GM21825 (cell line): ENCODE data around the gene PIM3.

Experiments
- ATAC-seq: cut with Tn5 transposase; IDR thresholded peaks from one replicate; pipeline ENCODE4 v1.9.1; 2021; ENCODE audit warnings: mild to moderate bottlenecking, moderate library complexity; ENCODE audit not compliant: unreplicated experiment

The PIM3 gene

DNA sequence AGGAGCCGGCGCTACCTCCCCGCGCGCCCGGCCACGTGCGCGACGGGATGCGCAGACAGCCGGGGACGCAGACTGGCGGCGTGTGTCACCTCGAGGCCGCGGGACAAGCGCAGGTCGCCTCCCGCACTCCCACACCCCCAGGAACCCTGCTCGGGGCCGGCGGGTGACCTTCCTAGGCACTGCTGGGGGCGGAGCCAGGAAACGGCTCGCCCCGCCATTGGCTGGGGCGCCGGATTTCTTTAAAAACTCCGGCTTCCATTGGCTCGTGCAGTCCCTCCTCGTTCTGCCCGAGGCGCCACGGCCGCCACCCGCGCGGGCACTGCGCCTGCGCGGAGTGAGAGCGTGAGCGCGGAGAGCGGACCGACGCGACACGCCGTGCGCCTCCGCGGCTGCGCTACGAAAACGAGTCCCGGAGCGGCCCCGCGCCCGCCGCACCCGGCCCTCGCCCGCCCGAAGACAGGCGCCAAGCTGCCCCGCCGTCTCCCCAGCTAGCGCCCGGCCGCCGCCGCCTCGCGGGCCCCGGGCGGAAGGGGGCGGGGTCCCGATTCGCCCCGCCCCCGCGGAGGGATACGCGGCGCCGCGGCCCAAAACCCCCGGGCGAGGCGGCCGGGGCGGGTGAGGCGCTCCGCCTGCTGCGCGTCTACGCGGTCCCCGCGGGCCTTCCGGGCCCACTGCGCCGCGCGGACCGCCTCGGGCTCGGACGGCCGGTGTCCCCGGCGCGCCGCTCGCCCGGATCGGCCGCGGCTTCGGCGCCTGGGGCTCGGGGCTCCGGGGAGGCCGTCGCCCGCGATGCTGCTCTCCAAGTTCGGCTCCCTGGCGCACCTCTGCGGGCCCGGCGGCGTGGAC is at the start of gene PIM3:
Gene PIM3, plus strand, starts transcription at position 614 of the 846 bp plus-strand sequence. Its CDS starts 176 bp downstream, at position 790.
- ATAC-seq: peak; percentile 45

DNA sequence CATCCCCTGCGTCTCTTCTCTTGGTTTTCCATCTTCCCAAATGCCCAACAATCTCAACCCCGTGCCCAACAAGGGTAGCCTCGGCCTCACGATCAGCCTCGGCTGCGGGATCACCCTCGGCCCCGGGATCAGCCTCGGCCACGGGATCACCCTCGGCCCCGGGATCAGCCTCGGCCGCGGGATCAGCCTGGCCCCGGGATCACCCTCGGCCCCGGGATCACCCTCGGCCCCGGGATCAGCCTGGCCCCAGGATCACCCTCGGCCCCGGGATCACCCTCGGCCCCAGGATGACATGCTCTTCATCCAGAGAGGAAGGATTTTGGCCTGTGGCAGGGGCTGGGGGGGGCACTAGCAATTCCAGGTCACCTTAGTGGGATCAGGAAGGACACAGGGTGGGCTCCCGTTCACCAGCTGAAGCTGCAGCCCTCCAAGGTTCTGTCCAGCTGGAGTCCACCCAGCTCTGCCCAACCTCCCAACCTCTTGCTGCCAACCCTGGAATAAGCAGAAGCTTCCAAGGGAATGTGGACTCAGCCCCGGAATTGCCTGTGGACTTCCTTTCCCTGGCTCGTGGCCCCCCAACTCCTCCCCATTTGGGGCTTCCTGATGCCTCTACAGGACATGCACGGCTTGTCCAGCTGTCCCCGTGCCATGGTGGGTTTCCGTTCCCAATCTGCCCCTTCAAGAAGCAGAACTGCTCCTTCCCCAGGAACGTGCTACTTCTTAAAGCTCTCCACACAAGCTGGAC is 48.5 kb upstream of the PIM3 start:
- no peak for ATAC-seq

DNA sequence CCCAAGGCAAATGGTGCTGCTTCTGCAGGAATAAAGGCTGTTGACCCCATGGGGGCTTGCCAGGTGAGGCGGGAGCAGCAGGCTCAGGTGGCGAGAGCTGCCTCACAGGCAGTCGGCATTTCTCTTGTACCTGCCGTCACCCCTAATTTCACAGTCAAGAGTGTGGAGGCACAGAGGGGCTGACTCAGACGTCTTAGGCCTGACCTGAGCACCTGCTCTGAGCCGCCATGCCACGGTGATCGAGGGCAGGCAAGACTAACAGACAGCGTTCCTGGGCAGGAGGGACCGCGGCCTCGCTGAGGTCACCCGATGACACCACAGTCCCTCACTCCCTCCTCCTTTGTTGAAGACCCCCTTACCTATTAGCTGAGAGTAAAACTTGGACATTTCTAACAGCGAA is 47.5 kb upstream of the PIM3 start:
- no peak for ATAC-seq

DNA sequence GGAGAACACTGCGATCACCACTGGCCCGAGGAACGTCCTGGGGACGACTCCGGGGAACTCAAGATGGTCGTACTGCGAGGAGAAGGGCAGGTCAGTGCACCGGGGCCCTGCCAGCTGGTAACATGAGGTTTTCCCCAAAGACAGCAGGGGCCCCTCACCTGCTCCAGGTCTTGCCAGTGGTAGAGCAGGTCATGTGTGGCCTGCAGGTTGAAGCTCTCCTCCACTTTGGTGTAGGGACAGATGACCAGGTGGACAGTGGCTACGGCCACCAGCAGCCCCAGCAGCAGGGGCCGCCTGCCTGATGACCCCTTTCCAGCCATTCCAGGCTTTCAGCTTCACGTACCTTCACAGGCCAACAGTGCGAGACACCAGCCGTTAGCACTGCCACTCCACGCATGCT is 47.1 kb upstream of the PIM3 start:
- no peak for ATAC-seq

DNA sequence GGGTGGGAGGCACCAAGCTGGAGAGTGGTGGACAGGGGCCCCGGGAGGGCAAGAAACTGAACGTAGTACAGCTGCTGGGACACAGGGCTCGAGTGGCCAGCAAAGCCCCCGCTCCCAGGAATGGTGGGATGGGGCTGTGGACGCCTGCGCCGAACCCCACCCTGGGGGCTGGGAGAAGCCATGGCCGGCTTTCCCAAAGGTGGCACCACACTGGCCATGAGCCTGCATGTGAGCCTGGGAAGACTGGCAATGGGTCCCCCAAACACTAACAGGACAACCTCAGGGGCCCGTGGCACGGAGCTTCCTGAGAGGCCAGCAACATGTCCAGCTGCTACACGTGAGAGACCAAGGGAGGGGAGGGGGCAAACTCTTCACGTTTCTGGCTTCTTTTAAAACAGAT is 46.3 kb upstream of the PIM3 start:
- no peak for ATAC-seq

- no peak for ATAC-seq
Observed at GRCh38 chr22:49915610-49916009, 45.0 kb upstream of the PIM3 start.

GRCh38 chr22:49916831-49917230 is 43.7 kb upstream of the PIM3 start:
- ATAC-seq: no peak

DNA sequence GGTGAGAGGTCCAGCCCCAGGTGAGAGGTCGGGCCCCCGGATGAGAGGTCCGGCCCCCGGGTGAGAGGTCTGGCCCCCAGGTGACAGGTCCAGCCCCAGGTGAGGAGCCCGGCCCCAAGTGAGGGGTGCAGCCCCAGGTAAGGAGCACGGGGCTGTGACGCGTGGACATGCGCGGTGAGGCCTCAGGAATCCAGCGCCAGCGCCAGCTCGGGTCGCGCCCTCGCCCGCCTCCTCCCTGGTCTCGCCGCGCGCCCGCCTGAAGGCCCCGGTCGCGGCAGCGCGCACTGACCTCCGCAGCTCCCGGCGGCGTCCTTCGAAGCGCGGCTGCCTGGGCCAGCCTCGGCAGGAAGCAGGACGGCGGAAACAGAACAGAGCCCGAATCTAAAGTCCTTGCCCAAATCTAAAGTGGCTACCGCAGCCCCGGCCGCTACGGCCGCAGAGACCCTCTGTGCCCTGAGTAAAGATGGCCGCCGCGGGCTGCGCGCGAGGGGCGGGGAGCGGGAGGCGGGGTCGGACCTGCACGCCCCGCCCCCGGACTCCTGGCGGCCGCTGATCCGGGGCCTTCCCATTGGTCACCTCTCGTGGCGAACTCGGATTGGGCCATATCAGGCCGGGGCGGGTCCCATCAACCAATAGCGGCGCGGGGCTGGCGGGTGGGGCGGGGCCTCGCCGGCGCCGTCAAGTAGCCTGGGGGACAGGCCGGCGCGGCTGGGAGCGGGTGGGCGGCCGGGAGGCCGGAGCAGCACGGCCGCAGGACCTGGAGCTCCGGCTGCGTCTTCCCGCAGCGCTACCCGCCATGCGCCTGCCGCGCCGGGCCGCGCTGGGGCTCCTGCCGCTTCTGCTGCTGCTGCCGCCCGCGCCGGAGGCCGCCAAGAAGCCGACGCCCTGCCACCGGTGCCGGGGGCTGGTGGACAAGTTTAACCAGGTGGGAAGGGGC is 42.3 kb upstream of the PIM3 start, which contains the start of the genes ALG12 and CRELD2:
Gene ALG12, minus strand, starts transcription at position 465 of the 937 bp plus-strand sequence. CDS start 4,673 bp downstream, outside the sequence.
Gene CRELD2, plus strand, starts transcription at position 661 of the 937 bp plus-strand sequence. Its CDS starts 136 bp downstream, at position 797.
- peak; percentile 82 for ATAC-seq

- ATAC-seq: no peak
Observed at GRCh38 chr22:49918911-49919881, 41.4 kb upstream of the PIM3 start.

DNA sequence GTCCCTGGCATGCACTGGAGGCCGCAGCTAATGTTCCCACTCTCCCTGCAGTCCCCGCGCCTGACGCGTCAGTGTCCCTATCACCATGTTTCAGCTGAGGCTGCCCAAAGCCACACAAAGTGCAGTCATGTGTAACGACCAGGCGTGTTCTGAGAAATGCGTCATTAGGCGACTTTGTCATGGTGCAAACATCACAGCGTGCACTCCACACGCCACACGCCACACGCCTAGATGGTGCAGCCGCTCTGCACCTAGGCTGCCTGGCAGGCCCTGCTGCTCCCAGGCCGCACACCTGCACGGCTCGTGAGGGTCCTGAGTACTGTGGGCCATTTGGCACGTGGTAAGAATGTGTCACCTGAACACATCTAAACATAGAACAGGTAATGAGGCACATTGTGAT is 39.7 kb upstream of the PIM3 start:
- no peak for ATAC-seq

DNA sequence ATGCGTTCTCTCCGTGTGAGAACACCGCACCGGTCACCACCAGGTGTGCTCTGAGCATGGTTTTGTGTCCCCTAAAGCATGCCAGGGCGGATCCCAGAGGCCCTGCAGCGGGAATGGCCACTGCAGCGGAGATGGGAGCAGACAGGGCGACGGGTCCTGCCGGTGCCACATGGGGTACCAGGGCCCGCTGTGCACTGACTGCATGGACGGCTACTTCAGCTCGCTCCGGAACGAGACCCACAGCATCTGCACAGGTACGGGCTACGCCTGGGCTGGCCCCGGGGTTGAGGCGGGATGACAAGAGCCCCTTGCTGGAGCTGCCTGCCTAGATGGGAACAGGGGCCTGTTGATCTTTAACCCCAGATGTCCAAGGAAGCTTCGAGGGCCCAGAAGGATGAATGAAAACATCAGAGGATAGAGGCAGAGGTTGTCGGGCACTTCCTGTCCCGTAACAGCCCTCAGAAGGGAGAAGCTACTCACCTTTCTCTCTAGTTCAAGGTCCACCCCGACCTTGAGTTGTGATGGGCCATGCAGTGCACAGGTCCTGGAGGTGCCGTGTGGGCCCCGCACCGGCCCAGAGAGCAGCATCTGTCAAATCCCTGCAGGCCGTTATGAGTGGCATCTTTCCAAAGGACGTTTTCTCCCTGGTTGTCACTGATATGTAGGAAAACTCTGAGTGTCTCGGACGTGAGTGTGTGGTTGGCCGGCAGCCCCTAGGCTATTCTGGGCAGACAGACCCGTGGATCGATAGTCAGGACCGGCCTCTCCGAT is 38.9 kb upstream of the PIM3 start:
- ATAC-seq: no peak

GRCh38 chr22:49922484-49922883 is 38.1 kb upstream of the PIM3 start:
- no peak for ATAC-seq

DNA sequence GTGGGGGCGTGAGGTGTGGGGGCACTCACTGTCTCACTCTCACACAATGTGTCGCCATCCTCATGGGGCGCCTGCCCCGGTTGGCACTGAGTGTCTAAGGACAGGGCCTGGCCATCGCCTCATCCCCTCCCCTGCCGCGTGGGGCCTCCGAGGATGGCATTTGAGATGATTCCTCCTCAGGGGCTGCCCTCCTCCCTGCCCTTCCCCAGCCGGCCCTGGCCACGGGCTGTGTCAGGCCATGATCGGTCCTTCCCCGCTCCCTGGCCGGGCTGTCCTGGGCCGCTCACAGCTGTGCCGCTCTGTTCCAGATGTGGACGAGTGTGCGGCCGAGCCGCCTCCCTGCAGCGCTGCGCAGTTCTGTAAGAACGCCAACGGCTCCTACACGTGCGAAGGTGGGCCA is 37.6 kb upstream of the PIM3 start:
- ATAC-seq: no peak

GRCh38 chr22:49923445-49923844 is 37.1 kb upstream of the PIM3 start:
- no peak for ATAC-seq

DNA sequence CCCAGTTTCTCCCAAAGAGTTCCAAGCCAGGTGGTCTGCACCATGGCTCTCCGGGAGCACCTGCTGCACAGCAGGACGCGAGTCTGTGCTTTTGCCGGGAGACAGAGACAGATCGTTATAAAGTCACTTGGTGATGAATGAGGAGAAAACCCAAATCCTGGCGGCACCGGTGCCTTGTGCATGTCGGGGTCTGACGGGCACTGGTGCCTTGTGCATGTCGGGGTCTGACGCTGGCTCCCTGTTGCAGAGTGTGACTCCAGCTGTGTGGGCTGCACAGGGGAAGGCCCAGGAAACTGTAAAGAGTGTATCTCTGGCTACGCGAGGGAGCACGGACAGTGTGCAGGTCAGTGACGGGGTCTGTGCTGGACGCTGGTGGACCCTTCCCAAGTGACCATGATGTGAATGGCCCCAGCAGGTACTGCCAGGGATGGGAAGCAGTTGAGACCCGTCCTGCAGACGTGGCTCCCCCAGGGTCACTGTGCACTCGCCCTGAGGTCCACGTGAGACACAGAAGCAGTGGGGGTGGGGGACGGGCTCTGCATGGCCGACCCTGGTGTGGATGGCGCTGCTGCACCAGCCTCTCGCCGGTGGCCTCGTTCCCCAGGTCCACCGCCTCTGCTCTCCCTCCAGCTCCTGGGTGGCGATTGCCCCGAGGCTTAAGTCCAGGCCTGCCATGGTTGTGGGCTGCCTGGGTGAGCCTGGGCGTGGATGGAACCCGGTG is 36.3 kb upstream of the PIM3 start:
- ATAC-seq: no peak

- ATAC-seq: no peak
Observed at GRCh38 chr22:49925525-49926128, 34.9 kb upstream of the PIM3 start.

DNA sequence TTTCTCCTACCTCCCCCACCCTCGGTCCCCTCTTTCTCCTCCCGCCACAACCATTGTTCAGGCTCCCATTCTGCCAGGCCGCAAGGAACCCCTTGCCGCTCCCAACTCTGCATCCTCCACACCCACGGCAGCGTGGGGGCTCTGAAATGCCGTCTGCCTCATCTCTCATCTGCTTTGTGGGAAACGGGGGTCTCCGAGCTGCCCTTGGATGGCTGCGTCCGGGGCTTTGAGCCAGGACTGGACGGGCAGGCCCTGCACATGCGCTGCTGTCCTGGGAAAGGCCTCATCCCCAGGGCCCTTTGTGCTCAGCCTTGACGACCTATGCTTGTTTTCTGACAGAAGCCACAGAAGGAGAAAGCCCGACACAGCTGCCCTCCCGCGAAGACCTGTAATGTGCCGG is 33.7 kb upstream of the PIM3 start:
- no peak for ATAC-seq
